Endodermal cell (in vitro differentiated cells): ENCODE results near the gene GAPDHS. TPM values are rescaled to one million over a fixed set of nuclear protein-coding genes. Genes with fewer than 3 reads are reported as not detected.

Experiments
- DNase-seq: peaks from one replicate; pipeline ENCODE4 v3.0.0-alpha.2; 2017
- H3K27ac ChIP-seq: 2 replicates; pipeline ENCODE4 v1.5.1; 2013; ENCODE audit warnings: mild to moderate bottlenecking, low read depth, low read length, moderate library complexity
- H3K27me3 ChIP-seq: 2 replicates; pipeline ENCODE4 v1.6.1; 2013; ENCODE audit warnings: mild to moderate bottlenecking, low read length, moderate library complexity; ENCODE audit not compliant: insufficient read depth, control insufficient read depth, poor library complexity, severe bottlenecking
- H3K36me3 ChIP-seq: 2 replicates; pipeline ENCODE4 v1.7.0; 2013; ENCODE audit warnings: mild to moderate bottlenecking, low read length, moderate library complexity; ENCODE audit not compliant: control insufficient read depth, insufficient read depth
- H3K4me1 ChIP-seq: one replicate; pipeline ENCODE4 v1.7.0; 2013; ENCODE audit warnings: low read length; ENCODE audit not compliant: control insufficient read depth, insufficient read depth
- H3K4me3 ChIP-seq: 2 replicates; pipeline ENCODE4 v1.5.1; 2013; ENCODE audit warnings: mild to moderate bottlenecking, low read length, moderate library complexity
- H3K9ac ChIP-seq: 2 replicates; pipeline ENCODE4 v1.6.1; 2013; ENCODE audit warnings: mild to moderate bottlenecking, low read length, moderate library complexity; ENCODE audit not compliant: poor library complexity, severe bottlenecking; ENCODE audit errors: extremely low read depth
- H3K9me3 ChIP-seq: 2 replicates; pipeline ENCODE4 v1.6.1; 2013; ENCODE audit warnings: mild to moderate bottlenecking, low read length, moderate library complexity; ENCODE audit not compliant: control insufficient read depth
- H3K27ac Mint-ChIP-seq: 2 replicates; pipeline ENCODE4 v1.8.0; 2020; ENCODE audit warnings: mixed read lengths
- H3K27me3 Mint-ChIP-seq: 2 replicates; pipeline ENCODE4 v1.8.0; 2021; ENCODE audit warnings: mild to moderate bottlenecking, mixed read lengths; ENCODE audit not compliant: insufficient read depth
- H3K36me3 Mint-ChIP-seq: 2 replicates; pipeline ENCODE4 v1.8.0; 2020; ENCODE audit warnings: low read depth, mixed read lengths
- H3K4me1 Mint-ChIP-seq: 2 replicates; pipeline ENCODE4 v1.8.0; 2020; ENCODE audit warnings: mixed read lengths
- H3K4me3 Mint-ChIP-seq: 2 replicates; pipeline ENCODE4 v1.8.0; 2020; ENCODE audit warnings: mild to moderate bottlenecking, moderate library complexity, mixed read lengths
- H3K9me3 Mint-ChIP-seq: 2 replicates; pipeline ENCODE4 v1.8.0; 2020; ENCODE audit warnings: mild to moderate bottlenecking, mixed read lengths
- CTCF ChIP-seq: fragments of 200-600 bp; sonication (generic); conservative IDR thresholded peaks from 2 replicates; pipeline ENCODE4 v1.5.0; 2021; ENCODE audit warnings: antibody characterized with exemption, mild to moderate bottlenecking
- WGBS, 2 experiments: methylation state at CpG; one replicate each; pipeline versions ENCODE4 v1.1.5 to v1.1.7; 2013; ENCODE audit warnings: missing lambda C conversion rate in 2 of 2, mixed read lengths in 1 of 2; ENCODE audit not compliant: insufficient coverage in 1 of 2, insufficient read length in 1 of 2; 5-methylcytosine and 5-hydroxymethylcytosine counted together
- total RNA-seq, 2 donors: library from RNA; stranded (reverse); fragmentation: NEBNext Ultra II Directional in 1 of 2; extraction: Animal tissue kit (Norgen Biotek cat#: 25700) in 1 of 2; gene quantifications; 2 replicates in 1 of 2; 3 replicates in 1 of 2; pipeline ENCODE4 v1.2.1, GENCODE V29; 2021

Gene GAPDHS
- total RNA-seq, 2 donors from 2014 or later, result not detected

GRCh38 chr19:35565016-35565856, 32.0 kb downstream of the GAPDHS start:
- H3K9me3 ChIP-seq, result no peaks in the 10 kb centered on the region
- no peak overlapping the region for H3K4me3 ChIP-seq
- TF ChIP-seq CTCF, result no peak
- H3K9me3 Mint-ChIP-seq, result no peaks in the 10 kb centered on the region
- H3K9ac ChIP-seq, result no peak overlapping the region
- no peak overlapping the region for H3K27ac Mint-ChIP-seq
- no peaks in the 10 kb centered on the region for H3K36me3 Mint-ChIP-seq
- no peaks in the 10 kb centered on the region for H3K36me3 ChIP-seq
- no peak for DNase-seq
- 84 to 86% methylated on average over 5 to 12 of the region's 12 CpGs for WGBS, 2 experiments
- H3K27ac ChIP-seq, result no peak overlapping the region
- H3K27me3 Mint-ChIP-seq, result peaks cover 43% of the 10 kb centered on the region
- no peaks in the 10 kb centered on the region for H3K4me1 ChIP-seq
- no peaks in the 10 kb centered on the region for H3K27me3 ChIP-seq
- H3K4me3 Mint-ChIP-seq, result no peak overlapping the region
- H3K4me1 Mint-ChIP-seq, result peaks cover 7% of the 10 kb centered on the region

GRCh38 chr19:35566738-35567137, 33.5 kb downstream of the GAPDHS start:
- no peak for TF ChIP-seq CTCF
- peaks cover 30% of the 10 kb centered on the region for H3K27me3 Mint-ChIP-seq
- WGBS, 2 experiments, result 98 to 100% methylated on average over 1 to 7 of the region's 7 CpGs

DNA sequence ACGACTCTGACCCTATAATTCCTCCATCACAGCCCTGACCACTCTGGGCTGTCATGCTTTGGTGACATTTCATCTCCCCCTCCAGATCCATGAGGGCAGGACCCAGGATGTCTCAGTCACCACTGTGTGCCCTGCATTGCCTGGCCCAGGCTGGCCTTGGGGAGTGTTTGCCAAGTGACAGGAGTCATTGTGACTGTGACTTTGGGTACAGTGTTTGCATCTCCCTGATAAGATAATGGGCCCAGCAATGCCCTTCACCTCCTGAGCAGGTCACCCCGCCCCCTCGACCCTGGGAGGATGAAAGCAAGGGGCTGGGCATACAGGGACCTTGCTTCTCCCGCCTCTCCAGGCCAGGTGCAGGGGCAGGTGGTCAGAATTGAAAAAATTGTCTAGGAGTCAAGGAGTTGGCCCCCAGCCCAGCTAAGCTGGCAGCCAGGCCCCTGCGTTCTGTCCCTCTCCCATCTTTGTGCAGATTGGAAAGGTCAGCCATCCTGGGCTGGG, 36.1 kb downstream of the GAPDHS start:
- no peaks in the 10 kb centered on the region for H3K4me1 ChIP-seq
- peaks cover 4% of the 10 kb centered on the region for H3K27me3 ChIP-seq
- H3K9me3 ChIP-seq, result no peaks in the 10 kb centered on the region
- no peaks in the 10 kb centered on the region for H3K36me3 ChIP-seq
- Mint-ChIP-seq H3K9me3 (peaks cover 1% of the 10 kb centered on the region), H3K4me3 (no peak overlapping the region), H3K36me3 (no peaks in the 10 kb centered on the region), H3K27ac (no peak overlapping the region), H3K4me1 (peaks cover 7% of the 10 kb centered on the region), H3K27me3 (peaks cover 31% of the 10 kb centered on the region)
- no peak overlapping the region for H3K27ac ChIP-seq
- H3K4me3 ChIP-seq, result no peak overlapping the region
- 84 to 100% methylated on average over 2 to 5 of the region's 5 CpGs for WGBS, 2 experiments
- no peak for DNase-seq
- no peak for TF ChIP-seq CTCF
- no peak overlapping the region for H3K9ac ChIP-seq

More at GRCh38 chr19:35566738-35567137, 33.5 kb downstream of the GAPDHS start:
- no peak overlapping the region for H3K9ac ChIP-seq
- DNase-seq, result no peak
- no peaks in the 10 kb centered on the region for H3K4me1 ChIP-seq
- Mint-ChIP-seq H3K9me3 (no peaks in the 10 kb centered on the region), H3K4me3 (no peak overlapping the region), H3K4me1 (peaks cover 7% of the 10 kb centered on the region), H3K27ac (no peak overlapping the region), H3K36me3 (no peaks in the 10 kb centered on the region)
- no peaks in the 10 kb centered on the region for H3K36me3 ChIP-seq
- H3K4me3 ChIP-seq, result no peak overlapping the region
- H3K27ac ChIP-seq, result no peak overlapping the region
- H3K27me3 ChIP-seq, result peaks cover 2% of the 10 kb centered on the region
- no peaks in the 10 kb centered on the region for H3K9me3 ChIP-seq
